Measurements from ENCODE around the gene MAN1A2. TPM values are rescaled to one million over a fixed set of nuclear protein-coding genes. Genes with fewer than 3 reads are reported as not detected.

MAN1A2 gene
- total and polyA plus RNA-seq, 8 donors: 3.5 to 83.2 (median 17.0) TPM

- no peaks in the 10 kb centered on the region for H3K27me3 ChIP-seq
- TF ChIP-seq POLR2A (IDR thresholded peaks at IDR 0.05): no peak
- TF ChIP-seq, protein P1, sequence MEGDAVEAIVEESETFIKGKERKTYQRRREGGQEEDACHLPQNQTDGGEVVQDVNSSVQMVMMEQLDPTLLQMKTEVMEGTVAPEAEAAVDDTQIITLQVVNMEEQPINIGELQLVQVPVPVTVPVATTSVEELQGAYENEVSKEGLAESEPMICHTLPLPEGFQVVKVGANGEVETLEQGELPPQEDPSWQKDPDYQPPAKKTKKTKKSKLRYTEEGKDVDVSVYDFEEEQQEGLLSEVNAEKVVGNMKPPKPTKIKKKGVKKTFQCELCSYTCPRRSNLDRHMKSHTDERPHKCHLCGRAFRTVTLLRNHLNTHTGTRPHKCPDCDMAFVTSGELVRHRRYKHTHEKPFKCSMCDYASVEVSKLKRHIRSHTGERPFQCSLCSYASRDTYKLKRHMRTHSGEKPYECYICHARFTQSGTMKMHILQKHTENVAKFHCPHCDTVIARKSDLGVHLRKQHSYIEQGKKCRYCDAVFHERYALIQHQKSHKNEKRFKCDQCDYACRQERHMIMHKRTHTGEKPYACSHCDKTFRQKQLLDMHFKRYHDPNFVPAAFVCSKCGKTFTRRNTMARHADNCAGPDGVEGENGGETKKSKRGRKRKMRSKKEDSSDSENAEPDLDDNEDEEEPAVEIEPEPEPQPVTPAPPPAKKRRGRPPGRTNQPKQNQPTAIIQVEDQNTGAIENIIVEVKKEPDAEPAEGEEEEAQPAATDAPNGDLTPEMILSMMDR (IDR thresholded peaks at IDR 0.05): peak in 2 of 7 experiments; percentile 5 to 21
- H3K36me3 ChIP-seq: no peaks in the 10 kb centered on the region
- peak overlapping the region in 1 of 5 donors; percentile 1 for H3K27ac ChIP-seq
- intact Hi-C loops (cut with DNase I; ENCODE audit: low total_unique reads): loop anchor here (10.0 kb wide), 1 partner anchor 217 kb away; no protein-coding TSS in a partner anchor
- DNase-seq: peak; percentile 71 to 74
- H3K4me1 ChIP-seq: peaks cover 0 to 21% (median 10%) of the 10 kb centered on the region in 4 donors
- no peaks in the 10 kb centered on the region for H3K9me3 ChIP-seq
- WGBS, 5 donors: 33 to 46% (median 42%) methylated on average over 10 of the region's 10 CpGs
- no peak overlapping the region for H3K4me3 ChIP-seq
Observed at GRCh38 chr1:117537291-117537920, 170.2 kb downstream of the MAN1A2 start.

- intact Hi-C loops (cut with DNase I; ENCODE audit: low total_unique reads): no loop called here
- no peaks in the 10 kb centered on the region for H3K9me3 ChIP-seq
- H3K4me1 ChIP-seq: peaks cover 0 to 15% (median 7%) of the 10 kb centered on the region in 4 donors
- H3K27me3 ChIP-seq: no peaks in the 10 kb centered on the region
- TF ChIP-seq EP300 (IDR thresholded peaks at IDR 0.05) (no peak), POLR2A (IDR thresholded peaks at IDR 0.05) (no peak), POLR2AphosphoS5 (IDR thresholded peaks at IDR 0.05) (no peak)
- TF ChIP-seq, protein P1 (IDR thresholded peaks at IDR 0.05): no peak
- WGBS, 5 donors: 85 to 96% (median 93%) methylated on average over 6 of the region's 6 CpGs
- DNase-seq: no peak
- no peaks in the 10 kb centered on the region for H3K36me3 ChIP-seq
- H3K27ac ChIP-seq: peak overlapping the region in 1 of 5 donors; percentile 35
- no peak overlapping the region for H3K4me3 ChIP-seq
Observed at GRCh38 chr1:117540532-117540931, 173.3 kb downstream of the MAN1A2 start.

GRCh38 chr1:117541003-117541402 is 173.8 kb downstream of the MAN1A2 start:
- H3K36me3 ChIP-seq: no peaks in the 10 kb centered on the region
- H3K9me3 ChIP-seq: no peaks in the 10 kb centered on the region
- peaks cover 0 to 14% (median 5%) of the 10 kb centered on the region in 4 donors for H3K4me1 ChIP-seq
- 70 to 86% (median 76%) methylated on average over 5 of the region's 5 CpGs for WGBS, 5 donors
- TF ChIP-seq EP300 (IDR thresholded peaks at IDR 0.05) (no peak), POLR2A (IDR thresholded peaks at IDR 0.05) (no peak), POLR2AphosphoS5 (IDR thresholded peaks at IDR 0.05) (no peak)
- TF ChIP-seq, protein P1 (IDR thresholded peaks at IDR 0.05): no peak
- intact Hi-C loops (cut with DNase I; ENCODE audit: low total_unique reads): no loop called here
- no peak for DNase-seq
- H3K27me3 ChIP-seq: no peaks in the 10 kb centered on the region
- H3K4me3 ChIP-seq: no peak overlapping the region
- H3K27ac ChIP-seq: peak overlapping the region in 1 of 5 donors; percentile 35

DNA sequence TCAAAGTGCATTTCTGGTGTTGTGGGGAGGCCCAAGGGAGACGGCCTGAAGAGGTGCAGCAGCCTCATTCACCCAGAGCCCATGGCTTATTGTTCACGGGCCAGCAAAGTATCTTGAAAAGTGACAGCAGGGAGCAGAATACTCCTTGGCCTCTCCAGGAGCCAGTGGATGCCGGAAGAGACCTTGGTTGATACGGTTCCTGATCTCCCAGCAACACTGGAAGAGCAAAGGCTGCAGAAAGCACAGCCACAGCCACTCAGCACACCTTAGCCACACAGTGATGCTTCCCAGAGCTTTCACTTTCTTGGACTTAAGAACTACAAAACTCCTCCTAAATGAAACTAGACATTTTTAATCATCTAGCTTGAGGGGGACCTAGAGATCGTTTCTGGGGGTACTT is 174.3 kb downstream of the MAN1A2 start:
- no peak overlapping the region for H3K4me3 ChIP-seq
- H3K36me3 ChIP-seq: no peaks in the 10 kb centered on the region
- H3K4me1 ChIP-seq: peaks cover 0 to 14% (median 5%) of the 10 kb centered on the region in 4 donors
- H3K27ac ChIP-seq: peak overlapping the region in 1 of 5 donors; percentile 35
- TF ChIP-seq EP300 (IDR thresholded peaks at IDR 0.05) (no peak), POLR2AphosphoS5 (IDR thresholded peaks at IDR 0.05) (no peak)
- WGBS, 5 donors: 48 to 69% (median 63%) methylated on average over 5 of the region's 5 CpGs
- H3K27me3 ChIP-seq: no peaks in the 10 kb centered on the region
- intact Hi-C loops (cut with DNase I; ENCODE audit: low total_unique reads): no loop called here
- no peaks in the 10 kb centered on the region for H3K9me3 ChIP-seq
- DNase-seq: no peak

- peaks cover 0 to 10% (median 5%) of the 10 kb centered on the region in 4 donors for H3K4me1 ChIP-seq
- peak overlapping the region in 2 of 5 donors; percentile 21 to 32 for H3K27ac ChIP-seq
- H3K36me3 ChIP-seq: no peaks in the 10 kb centered on the region
- no peak overlapping the region for H3K4me3 ChIP-seq
- peak in 1 of 2 donors; percentile 39 for DNase-seq
- H3K9me3 ChIP-seq: no peaks in the 10 kb centered on the region
- intact Hi-C loops (cut with DNase I; ENCODE audit: low total_unique reads): no loop called here
- TF ChIP-seq POLR2A (IDR thresholded peaks at IDR 0.05): no peak
- TF ChIP-seq, protein P1 (IDR thresholded peaks at IDR 0.05): no peak
- no peak for TF ChIP-seq POLR2AphosphoS5 (IDR thresholded peaks at IDR 0.05)
- TF ChIP-seq EP300 (IDR thresholded peaks at IDR 0.05): no peak
- 41 to 56% (median 43%) methylated on average over 4 of the region's 4 CpGs for WGBS, 5 donors
- no peaks in the 10 kb centered on the region for H3K27me3 ChIP-seq
Observed at GRCh38 chr1:117544509-117545109, 177.4 kb downstream of the MAN1A2 start.
